Mesendoderm (in vitro differentiated cells): ENCODE measurements around the gene GABRG3.

ENCODE experiments used
- DNase-seq: peaks from one replicate; pipeline ENCODE4 v3.0.0; 2013
- H2AK5ac ChIP-seq: 2 replicates; pipeline ENCODE4 v1.6.1; 2013; ENCODE audit warnings: low read length, inconsistent platforms
- H2BK120ac ChIP-seq: 2 replicates; pipeline ENCODE4 v1.6.1; 2013; ENCODE audit warnings: low read depth, mild to moderate bottlenecking, low read length, moderate library complexity, mixed read lengths
- H2BK15ac ChIP-seq: replicated peaks from 2 replicates; pipeline ENCODE4 v1.6.1; 2013; ENCODE audit warnings: low read depth, mild to moderate bottlenecking, moderate library complexity
- H2BK5ac ChIP-seq: 2 replicates; pipeline ENCODE4 v1.6.1; 2013; ENCODE audit warnings: low read length, inconsistent platforms
- H3K18ac ChIP-seq: 2 replicates; pipeline ENCODE4 v1.6.1; 2013; ENCODE audit warnings: mild to moderate bottlenecking, low read length, mixed read lengths
- H3K23ac ChIP-seq: one replicate; pipeline ENCODE4 v1.6.1; 2013; ENCODE audit warnings: low read length
- H3K27ac ChIP-seq: 2 replicates; pipeline ENCODE4 v1.5.1; 2013; ENCODE audit warnings: low read depth, mild to moderate bottlenecking, inconsistent platforms, low read length, moderate library complexity
- H3K27me3 ChIP-seq: 2 replicates; pipeline ENCODE4 v1.6.1; 2013; ENCODE audit warnings: low read length, control low read depth, mild to moderate bottlenecking, inconsistent platforms; ENCODE audit not compliant: insufficient read depth, poor library complexity
- H3K36me3 ChIP-seq: 2 replicates; pipeline ENCODE4 v1.6.1; 2013; ENCODE audit warnings: low read length, inconsistent platforms; ENCODE audit not compliant: control insufficient read depth, insufficient read depth
- H3K4ac ChIP-seq: one replicate; pipeline ENCODE4 v1.6.1; 2013; ENCODE audit warnings: low read depth, mild to moderate bottlenecking, low read length, moderate library complexity
- H3K4me1 ChIP-seq: 2 replicates; pipeline ENCODE4 v1.6.1; 2013; ENCODE audit warnings: low read depth, low read length, inconsistent platforms; ENCODE audit not compliant: control insufficient read depth
- H3K4me2 ChIP-seq: 2 replicates; pipeline ENCODE4 v1.6.1; 2013; ENCODE audit warnings: low read length
- H3K4me3 ChIP-seq: 2 replicates; pipeline ENCODE4 v1.5.1; 2013; ENCODE audit warnings: mild to moderate bottlenecking, low read length
- H3K56ac ChIP-seq: one replicate; pipeline ENCODE4 v1.6.1; 2013; ENCODE audit warnings: low read length
- H3K79me1 ChIP-seq: 2 replicates; pipeline ENCODE4 v1.6.1; 2013; ENCODE audit warnings: low read length, inconsistent platforms
- H3K79me2 ChIP-seq: 2 replicates; pipeline ENCODE4 v1.6.1; 2013; ENCODE audit warnings: mild to moderate bottlenecking, low read length; ENCODE audit not compliant: control insufficient read depth, insufficient read depth
- H3K9ac ChIP-seq: 2 replicates; pipeline ENCODE4 v1.6.1; 2013; ENCODE audit warnings: low read length, inconsistent platforms
- H4K5ac ChIP-seq: one replicate; pipeline ENCODE4 v1.6.1; 2013; ENCODE audit warnings: low read length
- H4K8ac ChIP-seq: one replicate; pipeline ENCODE4 v1.6.1; 2013; ENCODE audit warnings: low read depth, mild to moderate bottlenecking, control low read depth, low read length, moderate library complexity
- WGBS: extraction: QIAGEN DNeasy Blood & Tissue Kit; methylation state at CpG from one replicate; pipeline ENCODE4 v1.1.7; 2013; ENCODE audit warnings: low lambda C conversion rate, missing lambda C conversion rate; ENCODE audit not compliant: insufficient coverage; ENCODE audit errors: extremely low coverage; 5-methylcytosine and 5-hydroxymethylcytosine counted together

The GABRG3 gene

GRCh38 chr15:27454281-27455075, 483.5 kb downstream of the GABRG3 start:
- Histone ChIP-seq H2BK15ac (no peak overlapping the region), H3K4me2 (no peak overlapping the region), H3K4ac (no peak overlapping the region), H3K36me3 (no peaks in the 10 kb centered on the region), H3K23ac (no peak overlapping the region), H3K79me2 (no peaks in the 10 kb centered on the region), H3K79me1 (no peaks in the 10 kb centered on the region), H2AK5ac (no peak overlapping the region), H3K56ac (no peak overlapping the region), H3K27ac (no peak overlapping the region), H4K5ac (no peak overlapping the region), H3K4me3 (no peak overlapping the region), H3K27me3 (no peaks in the 10 kb centered on the region), H3K18ac (no peak overlapping the region), H3K4me1 (no peaks in the 10 kb centered on the region), H2BK5ac (no peak overlapping the region), H3K9ac (no peak overlapping the region), H2BK120ac (no peak overlapping the region), H4K8ac (no peak overlapping the region)
- WGBS = no CpG with 5 or more reads among the region's 13 CpGs
- DNase-seq = no peak

- H2BK15ac ChIP-seq = no peak overlapping the region
- H3K4ac ChIP-seq = no peak overlapping the region
- no peaks in the 10 kb centered on the region for H3K79me1 ChIP-seq
- no peaks in the 10 kb centered on the region for H3K27me3 ChIP-seq
- H3K36me3 ChIP-seq = no peaks in the 10 kb centered on the region
- no peak overlapping the region for H3K56ac ChIP-seq
- H3K9ac ChIP-seq = no peak overlapping the region
- no peak overlapping the region for H3K4me3 ChIP-seq
- no peak for DNase-seq
- H2BK5ac ChIP-seq = no peak overlapping the region
- no CpG with 5 or more reads among the region's 6 CpGs for WGBS
- H2BK120ac ChIP-seq = no peak overlapping the region
- H3K18ac ChIP-seq = no peak overlapping the region
- H4K8ac ChIP-seq = no peak overlapping the region
- H4K5ac ChIP-seq = no peak overlapping the region
- no peak overlapping the region for H3K27ac ChIP-seq
- H2AK5ac ChIP-seq = no peak overlapping the region
- no peak overlapping the region for H3K4me2 ChIP-seq
- H3K4me1 ChIP-seq = no peaks in the 10 kb centered on the region
- no peaks in the 10 kb centered on the region for H3K79me2 ChIP-seq
- no peak overlapping the region for H3K23ac ChIP-seq
Measured at GRCh38 chr15:27456807-27457206, 485.8 kb downstream of the GABRG3 start.

GRCh38 chr15:27457766-27458165, 486.8 kb downstream of the GABRG3 start:
- no peak overlapping the region for H3K4me3 ChIP-seq

GRCh38 chr15:27458345-27459084, 487.5 kb downstream of the GABRG3 start:
- Histone ChIP-seq H3K79me2 (no peaks in the 10 kb centered on the region), H4K8ac (no peak overlapping the region), H3K36me3 (no peaks in the 10 kb centered on the region), H3K4me1 (no peaks in the 10 kb centered on the region), H3K4me3 (no peak overlapping the region), H3K79me1 (no peaks in the 10 kb centered on the region), H3K18ac (no peak overlapping the region), H3K56ac (no peak overlapping the region), H3K9ac (no peak overlapping the region), H3K4me2 (no peak overlapping the region), H4K5ac (no peak overlapping the region), H2BK15ac (no peak overlapping the region), H2AK5ac (no peak overlapping the region), H3K27me3 (no peaks in the 10 kb centered on the region), H3K27ac (no peak overlapping the region), H2BK120ac (no peak overlapping the region), H2BK5ac (no peak overlapping the region), H3K4ac (no peak overlapping the region), H3K23ac (no peak overlapping the region)
- no CpG with 5 or more reads among the region's 14 CpGs for WGBS
- no peak for DNase-seq

More at GRCh38 chr15:27457766-27458165, 486.8 kb downstream of the GABRG3 start:
- Histone ChIP-seq H3K4me2 (no peak overlapping the region), H3K79me1 (no peaks in the 10 kb centered on the region), H3K27me3 (no peaks in the 10 kb centered on the region), H3K4me1 (no peaks in the 10 kb centered on the region), H2AK5ac (no peak overlapping the region), H3K4ac (no peak overlapping the region), H3K9ac (no peak overlapping the region), H2BK5ac (no peak overlapping the region), H3K36me3 (no peaks in the 10 kb centered on the region), H3K56ac (no peak overlapping the region), H3K79me2 (no peaks in the 10 kb centered on the region), H3K23ac (no peak overlapping the region), H3K18ac (no peak overlapping the region), H4K8ac (no peak overlapping the region), H3K27ac (no peak overlapping the region), H2BK15ac (no peak overlapping the region), H2BK120ac (no peak overlapping the region), H4K5ac (no peak overlapping the region)
- no peak for DNase-seq
- WGBS = no CpG with 5 or more reads among the region's 6 CpGs

- H3K4me2 ChIP-seq = no peak overlapping the region
- DNase-seq = no peak
- WGBS = no CpG with 5 or more reads among the region's 4 CpGs
- H3K27me3 ChIP-seq = no peaks in the 10 kb centered on the region
- H2BK5ac ChIP-seq = no peak overlapping the region
- H3K27ac ChIP-seq = no peak overlapping the region
- H2AK5ac ChIP-seq = no peak overlapping the region
- H3K4me1 ChIP-seq = no peaks in the 10 kb centered on the region
- H2BK15ac ChIP-seq = no peak overlapping the region
- H3K79me1 ChIP-seq = no peaks in the 10 kb centered on the region
- no peak overlapping the region for H2BK120ac ChIP-seq
- H3K36me3 ChIP-seq = no peaks in the 10 kb centered on the region
- H4K5ac ChIP-seq = no peak overlapping the region
- H3K9ac ChIP-seq = no peak overlapping the region
- H4K8ac ChIP-seq = no peak overlapping the region
- no peaks in the 10 kb centered on the region for H3K79me2 ChIP-seq
- no peak overlapping the region for H3K18ac ChIP-seq
- no peak overlapping the region for H3K4me3 ChIP-seq
- H3K23ac ChIP-seq = no peak overlapping the region
- H3K4ac ChIP-seq = no peak overlapping the region
- no peak overlapping the region for H3K56ac ChIP-seq
Measured at GRCh38 chr15:27459836-27460235, 488.9 kb downstream of the GABRG3 start.
